ENCODE data around the gene RGL1.

GRCh38 chr1:183847641-183848040, 42.7 kb downstream of the RGL1 start:
- TF ChIP-seq CTCF (IDR thresholded peaks at IDR 0.05) (no peak), POLR2A (IDR thresholded peaks at IDR 0.05) (no peak)
